ENCODE data around the gene PANK4. TPM values are rescaled to one million over a fixed set of nuclear protein-coding genes. Genes with fewer than 3 reads are reported as not detected.

PANK4 gene
- total RNA-seq, 1 donor from 2014 or later = 26.3 TPM

GRCh38 chr1:2528611-2528965 lies 2.2 kb upstream of the PANK4 start:
- Mint-ChIP-seq H3K9me3 (ENCODE audit: unreplicated experiment) (no peaks in the 10 kb centered on the region), H3K27me3 (ENCODE audit: low read depth, unreplicated experiment) (peaks cover 29% of the 10 kb centered on the region), H3K4me3 (ENCODE audit: unreplicated experiment) (no peak overlapping the region), H3K27ac (ENCODE audit: unreplicated experiment) (no peak overlapping the region), H3K36me3 (ENCODE audit: low read depth, unreplicated experiment) (no peaks in the 10 kb centered on the region), H3K4me1 (ENCODE audit: low read depth, unreplicated experiment) (peaks cover 10% of the 10 kb centered on the region)
- no peak for DNase-seq (ENCODE audit: low read depth)
- Histone ChIP-seq H3K9ac (ENCODE audit: low read length) (no peak overlapping the region), H3K27me3 (ENCODE audit: insufficient read depth, low read length) (peaks cover 6% of the 10 kb centered on the region), H3K4me1 (ENCODE audit: insufficient read depth, low read length) (peaks cover 42% of the 10 kb centered on the region), H3K36me3 (ENCODE audit: insufficient read depth, low read length) (no peaks in the 10 kb centered on the region), H3K4me2 (ENCODE audit: low read length) (peak overlapping the region; percentile 65), H4K20me1 (ENCODE audit: insufficient read depth, low read length) (peaks cover 24% of the 10 kb centered on the region), H3K27ac (ENCODE audit: low read depth, low read length) (no peak overlapping the region), H3K4me3 (ENCODE audit: insufficient read depth, low read depth, low read length) (no peak overlapping the region), H3K9me3 (ENCODE audit: insufficient read depth, low read depth, low read length) (no peaks in the 10 kb centered on the region), H3K79me2 (ENCODE audit: insufficient read depth, low read length) (peaks cover 24% of the 10 kb centered on the region), H2AFZ (ENCODE audit: low read depth, low read length) (no peak overlapping the region)
- TF ChIP-seq CTCF (IDR thresholded peaks at IDR 0.05; ENCODE audit: insufficient read depth, low read depth, low read length) (no peak), EZH2 (IDR thresholded peaks at IDR 0.05; ENCODE audit: insufficient read depth, low read length) (no peak)
- no peak for FAIRE-seq

GRCh38 chr1:2528016-2528415 lies 1.6 kb upstream of the PANK4 start:
- Histone ChIP-seq H3K4me1 (ENCODE audit: insufficient read depth, low read length) (peaks cover 42% of the 10 kb centered on the region), H4K20me1 (ENCODE audit: insufficient read depth, low read length) (peaks cover 29% of the 10 kb centered on the region), H3K27ac (ENCODE audit: low read depth, low read length) (no peak overlapping the region), H3K9ac (ENCODE audit: low read length) (no peak overlapping the region), H3K79me2 (ENCODE audit: insufficient read depth, low read length) (peaks cover 30% of the 10 kb centered on the region), H3K36me3 (ENCODE audit: insufficient read depth, low read length) (no peaks in the 10 kb centered on the region), H3K4me3 (ENCODE audit: insufficient read depth, low read depth, low read length) (no peak overlapping the region), H3K4me2 (ENCODE audit: low read length) (no peak overlapping the region), H3K27me3 (ENCODE audit: insufficient read depth, low read length) (peaks cover 6% of the 10 kb centered on the region), H3K9me3 (ENCODE audit: insufficient read depth, low read depth, low read length) (no peaks in the 10 kb centered on the region), H2AFZ (ENCODE audit: low read depth, low read length) (no peak overlapping the region)
- H3K36me3 Mint-ChIP-seq (ENCODE audit: low read depth, unreplicated experiment) = peaks cover 2% of the 10 kb centered on the region
- H3K27me3 Mint-ChIP-seq (ENCODE audit: low read depth, unreplicated experiment) = peaks cover 24% of the 10 kb centered on the region
- H3K4me1 Mint-ChIP-seq (ENCODE audit: low read depth, unreplicated experiment) = peaks cover 14% of the 10 kb centered on the region
- no peak for DNase-seq (ENCODE audit: low read depth)
- FAIRE-seq = no peak
- H3K27ac Mint-ChIP-seq (ENCODE audit: unreplicated experiment) = no peak overlapping the region
- no peaks in the 10 kb centered on the region for H3K9me3 Mint-ChIP-seq (ENCODE audit: unreplicated experiment)
- no peak overlapping the region for H3K4me3 Mint-ChIP-seq (ENCODE audit: unreplicated experiment)
- TF ChIP-seq EZH2 (IDR thresholded peaks at IDR 0.05; ENCODE audit: insufficient read depth, low read length) = no peak
- TF ChIP-seq CTCF (IDR thresholded peaks at IDR 0.05; ENCODE audit: insufficient read depth, low read depth, low read length) = no peak

- peaks cover 2% of the 10 kb centered on the region for H3K36me3 Mint-ChIP-seq (ENCODE audit: low read depth, unreplicated experiment)
- TF ChIP-seq CTCF (IDR thresholded peaks at IDR 0.05; ENCODE audit: insufficient read depth, low read depth, low read length) (no peak), EZH2 (IDR thresholded peaks at IDR 0.05; ENCODE audit: insufficient read depth, low read length) (no peak)
- Histone ChIP-seq H4K20me1 (ENCODE audit: insufficient read depth, low read length) (peaks cover 34% of the 10 kb centered on the region), H3K27me3 (ENCODE audit: insufficient read depth, low read length) (peaks cover 6% of the 10 kb centered on the region), H3K27ac (ENCODE audit: low read depth, low read length) (no peak overlapping the region), H2AFZ (ENCODE audit: low read depth, low read length) (no peak overlapping the region), H3K9ac (ENCODE audit: low read length) (no peak overlapping the region), H3K9me3 (ENCODE audit: insufficient read depth, low read depth, low read length) (no peaks in the 10 kb centered on the region), H3K4me2 (ENCODE audit: low read length) (no peak overlapping the region), H3K79me2 (ENCODE audit: insufficient read depth, low read length) (peaks cover 35% of the 10 kb centered on the region), H3K4me3 (ENCODE audit: insufficient read depth, low read depth, low read length) (no peak overlapping the region), H3K4me1 (ENCODE audit: insufficient read depth, low read length) (peaks cover 40% of the 10 kb centered on the region), H3K36me3 (ENCODE audit: insufficient read depth, low read length) (peaks cover 3% of the 10 kb centered on the region)
- H3K27me3 Mint-ChIP-seq (ENCODE audit: low read depth, unreplicated experiment) = peaks cover 20% of the 10 kb centered on the region
- peaks cover 14% of the 10 kb centered on the region for H3K4me1 Mint-ChIP-seq (ENCODE audit: low read depth, unreplicated experiment)
- no peak overlapping the region for H3K27ac Mint-ChIP-seq (ENCODE audit: unreplicated experiment)
- FAIRE-seq (no peak), DNase-seq (ENCODE audit: low read depth) (no peak)
- peak overlapping the region; percentile 47 for H3K4me3 Mint-ChIP-seq (ENCODE audit: unreplicated experiment)
- no peaks in the 10 kb centered on the region for H3K9me3 Mint-ChIP-seq (ENCODE audit: unreplicated experiment)
These were observed 1.1 kb upstream of the PANK4 start for GRCh38 chr1:2527556-2527860.
